Sciatic nerve (tissue), 2 donors: Measurements from ENCODE around the gene KRTAP10-11. TPM values are rescaled to one million over a fixed set of nuclear protein-coding genes. Genes with fewer than 3 reads are reported as not detected.
A peak's percentile ranks its signal among the peaks of the same experiment; 100 is the strongest.
"Not testable (repeated sequence)": the region's sequence is repeated elsewhere in the genome, so short reads cannot be mapped to it uniquely, and the experiment has no call there.

ENCODE experiments used
- ATAC-seq: fragments of 200-7000 bp; cut with Tn5 transposase; one replicate; pipeline ENCODE4 v1.9.1; 2020; ENCODE audit warnings: mild to moderate bottlenecking, moderate library complexity
- DNase-seq: peaks from one replicate; pipeline ENCODE4 v3.0.0-alpha.2; 2020; ENCODE audit warnings: low spot score
- intact Hi-C: fragments of 100-400 bp; cut with DNase I; formaldehyde crosslinking; loops from one replicate; pipeline ENCODE4 v1.14.2; 2022
- total RNA-seq: library from RNA; stranded (reverse); fragmentation: NEBNext Ultra II Directional; extraction: Animal tissue kit (Norgen Biotek cat#: 25700); gene quantifications from one replicate; pipeline ENCODE4 v1.2.1, GENCODE V29; 2021
- donor health status: DM: no; HTN: no; CAD: no.
- donor health status: DM: no; HTN: no; CAD: no.

Gene KRTAP10-11
- total RNA-seq, 1 donor from 2014 or later: not detected

- DNase-seq (no peak), ATAC-seq (no peak)
- intact Hi-C loops: no loop called here
Observed at GRCh38 chr21:44613386-44614155, 32.6 kb upstream of the KRTAP10-11 start.

GRCh38 chr21:44614161-44614631 is 32.0 kb upstream of the KRTAP10-11 start:
- no peak for ATAC-seq
- no peak for DNase-seq
- intact Hi-C loops: no loop called here

- no peak for DNase-seq
- intact Hi-C loops: no loop called here
- ATAC-seq: no peak
Observed at GRCh38 chr21:44614961-44615391, 31.2 kb upstream of the KRTAP10-11 start.

- ATAC-seq (no peak), DNase-seq (no peak)
- intact Hi-C loops: no loop called here
Observed at GRCh38 chr21:44615466-44615865, 30.7 kb upstream of the KRTAP10-11 start.

GRCh38 chr21:44615911-44616590 is 30.2 kb upstream of the KRTAP10-11 start:
- DNase-seq: no peak
- no peak for ATAC-seq
- intact Hi-C loops: no loop called here

GRCh38 chr21:44616591-44616926 is 29.7 kb upstream of the KRTAP10-11 start:
- DNase-seq (no peak), ATAC-seq (no peak)
- intact Hi-C loops: no loop called here

DNA sequence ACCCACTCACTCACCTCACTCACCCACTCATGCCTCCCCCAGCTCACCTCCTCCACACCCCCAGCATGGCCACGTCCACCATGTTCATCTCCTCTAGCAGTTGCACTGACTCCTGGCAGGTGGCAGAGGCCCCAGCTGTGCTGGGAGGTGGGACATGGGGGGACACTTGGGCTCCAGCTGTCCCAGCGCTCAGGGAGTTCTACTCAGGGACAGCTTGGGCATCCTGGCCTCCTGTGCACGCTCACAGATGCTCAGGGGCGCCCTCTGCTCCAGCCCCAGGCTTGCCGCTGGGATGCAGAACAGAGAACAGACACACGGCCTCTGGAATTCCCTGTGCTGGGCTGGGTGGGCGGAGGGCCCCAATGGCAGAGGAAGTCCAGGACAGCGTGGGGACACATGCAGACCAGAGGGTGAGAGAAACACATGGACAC is 29.1 kb upstream of the KRTAP10-11 start:
- intact Hi-C loops: no loop called here
- DNase-seq: no peak
- ATAC-seq: no peak

- DNase-seq (no peak), ATAC-seq (peak; percentile 72)
- intact Hi-C loops: no loop called here
Observed at GRCh38 chr21:44618504-44618903, 27.7 kb upstream of the KRTAP10-11 start.

DNA sequence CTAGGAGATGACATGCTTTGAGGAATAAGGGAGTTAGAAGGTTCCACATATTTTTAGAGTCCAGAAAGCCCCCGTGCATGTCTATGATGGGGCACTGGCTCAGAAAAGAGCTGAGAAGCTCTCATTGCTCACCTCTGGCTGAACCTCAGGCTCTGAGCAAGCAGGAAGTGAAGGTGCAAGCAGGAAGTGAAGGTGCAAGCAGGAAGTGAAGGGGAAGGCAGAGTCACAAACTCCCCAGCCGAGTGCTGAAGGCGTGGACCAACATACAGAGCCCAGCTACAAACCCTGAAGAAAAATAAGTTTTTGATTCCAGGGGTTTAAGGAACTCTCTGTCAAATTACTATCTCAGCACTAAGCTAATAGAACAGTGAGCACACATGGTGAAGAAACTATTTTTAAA is 27.3 kb upstream of the KRTAP10-11 start:
- DNase-seq (no peak), ATAC-seq (no peak)
- intact Hi-C loops: no loop called here

GRCh38 chr21:44619886-44620285 is 26.3 kb upstream of the KRTAP10-11 start:
- no peak for DNase-seq
- intact Hi-C loops: no loop called here
- no peak for ATAC-seq

DNA sequence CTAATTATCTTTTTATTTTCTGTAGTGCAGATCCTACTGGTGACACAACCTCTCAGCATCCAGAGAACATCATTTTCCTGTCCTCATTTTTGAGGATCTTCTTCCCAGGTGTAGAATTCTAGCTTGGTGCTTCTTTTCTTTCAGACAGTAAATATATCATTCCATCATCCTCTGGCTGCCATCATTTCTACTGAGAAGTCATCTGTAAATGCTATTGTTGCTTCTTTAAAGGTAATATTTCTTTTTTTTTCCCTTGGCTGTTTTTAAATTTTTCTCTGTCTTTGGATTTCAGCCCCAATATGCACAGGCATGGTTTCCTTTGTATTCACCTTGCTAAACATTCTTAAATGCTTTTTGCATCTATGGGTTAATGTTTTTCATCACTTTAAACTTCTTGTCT is 22.6 kb upstream of the KRTAP10-11 start:
- DNase-seq: no peak
- intact Hi-C loops: no loop called here
- ATAC-seq: no peak

- intact Hi-C loops: no loop called here
- ATAC-seq (no peak), DNase-seq (no peak)
Observed at GRCh38 chr21:44625756-44626155, 20.5 kb upstream of the KRTAP10-11 start.

GRCh38 chr21:44626262-44626661 is 20.0 kb upstream of the KRTAP10-11 start:
- intact Hi-C loops: no loop called here
- no peak for DNase-seq
- no peak for ATAC-seq

- intact Hi-C loops: no loop called here
- DNase-seq: no peak
- ATAC-seq: no peak
Observed at GRCh38 chr21:44626673-44627143, 19.5 kb upstream of the KRTAP10-11 start, which contains the start of gene KRTAP10-9. Gene KRTAP10-9 (plus strand): TSS chr21:44627093. CDS start chr21:44627172, 79 bp downstream.

DNA sequence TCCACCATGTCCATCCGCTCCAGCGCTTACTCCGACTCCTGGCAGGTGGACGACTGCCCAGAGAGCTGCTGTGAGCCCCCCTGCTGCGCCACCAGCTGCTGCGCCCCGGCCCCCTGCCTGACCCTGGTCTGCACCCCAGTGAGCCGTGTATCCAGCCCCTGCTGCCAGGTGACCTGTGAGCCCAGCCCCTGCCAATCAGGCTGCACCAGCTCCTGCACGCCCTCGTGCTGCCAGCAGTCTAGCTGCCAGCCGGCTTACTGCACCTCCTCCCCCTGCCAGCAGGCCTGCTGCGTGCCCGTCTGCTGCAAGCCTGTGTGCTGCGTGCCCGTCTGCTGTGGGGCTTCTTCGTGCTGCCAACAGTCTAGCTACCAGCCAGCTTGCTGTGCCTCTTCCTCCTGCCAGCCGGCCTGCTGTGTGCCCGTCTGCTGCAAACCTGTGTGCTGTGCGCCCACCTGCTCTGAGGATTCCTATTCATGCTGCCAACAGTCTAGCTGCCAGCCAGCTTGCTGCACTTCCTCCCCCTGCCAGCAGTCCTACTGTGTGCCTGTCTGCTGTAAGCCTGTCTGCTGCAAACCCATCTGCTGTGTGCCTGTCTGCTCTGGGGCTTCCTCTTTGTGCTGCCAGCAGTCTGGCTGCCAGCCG is 18.9 kb upstream of the KRTAP10-11 start:
- intact Hi-C loops, ATAC-seq, DNase-seq: not testable (repeated sequence)

- intact Hi-C loops, ATAC-seq, DNase-seq: not testable (repeated sequence)
Observed at GRCh38 chr21:44627831-44628233, 18.4 kb upstream of the KRTAP10-11 start.

GRCh38 chr21:44628707-44629391 is 17.4 kb upstream of the KRTAP10-11 start:
- intact Hi-C loops: no loop called here
- DNase-seq (no peak), ATAC-seq (no peak)

GRCh38 chr21:44630440-44630839 is 15.8 kb upstream of the KRTAP10-11 start:
- ATAC-seq: no peak
- no peak for DNase-seq
- intact Hi-C loops: no loop called here

DNA sequence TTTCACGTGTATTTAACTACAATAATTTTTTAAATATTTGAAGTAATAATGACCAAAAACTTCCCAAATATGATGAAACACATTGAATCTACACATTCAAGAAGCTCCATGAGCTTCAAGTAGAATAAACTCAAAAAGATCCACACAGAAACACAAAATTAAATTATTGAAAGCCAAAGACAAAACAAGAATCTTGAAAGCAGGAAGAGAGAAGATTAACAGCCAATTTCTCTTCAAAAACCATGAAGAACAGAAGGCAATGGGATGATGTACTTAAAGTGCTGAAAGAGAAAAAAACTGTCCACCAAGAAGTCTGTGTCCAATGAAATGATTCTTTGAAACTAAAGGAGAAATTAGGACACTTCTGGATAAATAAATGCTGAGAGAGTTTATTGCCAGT is 14.1 kb upstream of the KRTAP10-11 start:
- DNase-seq (no peak), ATAC-seq (no peak)
- intact Hi-C loops: no loop called here
